ENCODE data around the gene EVI5. TPM values are rescaled to one million over a fixed set of nuclear protein-coding genes. Genes with fewer than 3 reads are reported as not detected.

Gene EVI5
- total and polyA plus RNA-seq, 2 experiments from 2014 or later = 24.9 to 29.0 TPM

DNA sequence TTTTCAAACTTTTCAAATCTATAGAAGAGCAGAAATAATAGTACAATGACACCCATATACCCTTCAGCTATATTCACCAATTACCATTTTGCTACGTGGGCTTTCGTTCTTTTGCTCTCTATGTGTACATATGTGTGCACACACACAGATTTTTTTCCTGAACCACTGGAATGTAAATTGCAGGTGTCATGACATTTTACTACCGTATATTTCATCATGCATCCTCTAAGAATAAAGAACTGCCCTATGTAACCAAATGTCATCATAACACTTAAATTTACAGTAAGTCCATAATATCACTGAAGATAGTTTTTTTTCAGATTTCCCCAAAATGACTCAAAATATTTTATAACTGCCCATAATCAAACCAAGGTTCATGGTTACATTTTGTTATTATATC lies 209.8 kb downstream of the EVI5 start:
- no peak for DNase-seq (ENCODE audit: low spot score)
- TF ChIP-seq EZH2 (IDR thresholded peaks at IDR 0.05; ENCODE audit: borderline replicate concordance) (no peak), EZH2phosphoT487 (IDR thresholded peaks at IDR 0.05; ENCODE audit: low read depth, severe bottlenecking, unreplicated experiment) (no peak)
- TF ChIP-seq, protein P1, sequence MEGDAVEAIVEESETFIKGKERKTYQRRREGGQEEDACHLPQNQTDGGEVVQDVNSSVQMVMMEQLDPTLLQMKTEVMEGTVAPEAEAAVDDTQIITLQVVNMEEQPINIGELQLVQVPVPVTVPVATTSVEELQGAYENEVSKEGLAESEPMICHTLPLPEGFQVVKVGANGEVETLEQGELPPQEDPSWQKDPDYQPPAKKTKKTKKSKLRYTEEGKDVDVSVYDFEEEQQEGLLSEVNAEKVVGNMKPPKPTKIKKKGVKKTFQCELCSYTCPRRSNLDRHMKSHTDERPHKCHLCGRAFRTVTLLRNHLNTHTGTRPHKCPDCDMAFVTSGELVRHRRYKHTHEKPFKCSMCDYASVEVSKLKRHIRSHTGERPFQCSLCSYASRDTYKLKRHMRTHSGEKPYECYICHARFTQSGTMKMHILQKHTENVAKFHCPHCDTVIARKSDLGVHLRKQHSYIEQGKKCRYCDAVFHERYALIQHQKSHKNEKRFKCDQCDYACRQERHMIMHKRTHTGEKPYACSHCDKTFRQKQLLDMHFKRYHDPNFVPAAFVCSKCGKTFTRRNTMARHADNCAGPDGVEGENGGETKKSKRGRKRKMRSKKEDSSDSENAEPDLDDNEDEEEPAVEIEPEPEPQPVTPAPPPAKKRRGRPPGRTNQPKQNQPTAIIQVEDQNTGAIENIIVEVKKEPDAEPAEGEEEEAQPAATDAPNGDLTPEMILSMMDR (IDR thresholded peaks at IDR 0.05; ENCODE audit: poor library complexity) = no peak
- no peak overlapping the region for H3K4me3 ChIP-seq
- H2AFZ ChIP-seq = no peak overlapping the region
- H3K36me3 ChIP-seq (replicated peaks; ENCODE audit: insufficient read depth, low read depth) = no peaks in the 10 kb centered on the region
- H3K27me3 ChIP-seq = no peaks in the 10 kb centered on the region
- H3K79me2 ChIP-seq = no peaks in the 10 kb centered on the region
- H3K27ac ChIP-seq = no peak overlapping the region
- no peaks in the 10 kb centered on the region for H4K20me1 ChIP-seq (ENCODE audit: insufficient read depth, poor library complexity, severe bottlenecking)
- no peaks in the 10 kb centered on the region for H3K9me3 ChIP-seq (ENCODE audit: low read depth)
- 87% methylated on average over 3 of the region's 3 CpGs for WGBS (ENCODE audit: low lambda C conversion rate, missing lambda C conversion rate)
- H3K9me2 ChIP-seq (replicated peaks; ENCODE audit: insufficient read depth) = no peaks in the 10 kb centered on the region
- no peaks in the 10 kb centered on the region for H3K4me1 ChIP-seq (ENCODE audit: insufficient read depth)
- H3K4me2 ChIP-seq = no peak overlapping the region

DNA sequence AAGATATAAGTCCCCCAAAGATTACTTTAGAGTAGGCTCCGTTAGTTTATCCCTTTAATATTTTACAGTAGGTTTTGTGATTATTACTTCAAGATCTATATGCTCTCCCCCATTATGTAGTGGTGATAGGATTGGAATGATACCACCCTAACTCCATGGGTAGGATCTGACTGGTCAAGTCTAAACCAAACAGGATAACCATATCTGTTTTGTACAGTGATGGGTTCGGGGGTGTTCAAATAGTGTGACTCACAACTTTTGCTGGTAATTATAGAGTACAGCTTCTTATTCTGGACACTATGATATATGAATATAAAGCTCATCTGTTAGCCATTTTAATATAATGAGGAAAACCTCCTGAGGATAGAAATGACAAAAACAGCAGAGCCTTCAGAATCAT lies 212.4 kb downstream of the EVI5 start:
- H3K36me3 ChIP-seq (replicated peaks; ENCODE audit: insufficient read depth, low read depth) = no peaks in the 10 kb centered on the region

DNA sequence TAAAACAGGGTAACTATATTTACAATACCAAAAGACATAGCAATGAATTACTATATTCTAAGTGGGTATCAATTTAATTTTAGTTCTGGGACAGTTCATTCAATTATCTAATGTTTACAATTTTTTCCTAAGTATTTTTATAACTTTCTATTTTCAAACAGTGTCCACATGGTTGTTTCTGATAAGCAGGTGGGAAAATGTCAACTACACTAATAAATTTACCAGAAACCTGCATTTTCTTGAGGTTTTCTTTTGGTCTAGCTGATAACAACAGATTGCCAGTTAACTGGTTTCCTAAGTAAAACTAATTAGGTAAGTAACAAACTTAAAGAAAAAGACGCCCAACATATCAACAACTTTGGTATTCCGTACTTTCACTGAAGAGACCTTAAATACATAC lies 213.3 kb downstream of the EVI5 start:
- 93% methylated on average over 2 of the region's 2 CpGs for WGBS (ENCODE audit: low lambda C conversion rate, missing lambda C conversion rate)
- H2AFZ ChIP-seq = no peak overlapping the region
- H3K4me2 ChIP-seq = no peak overlapping the region
- H3K9me3 ChIP-seq (ENCODE audit: low read depth) = no peaks in the 10 kb centered on the region
- TF ChIP-seq EZH2 (IDR thresholded peaks at IDR 0.05; ENCODE audit: borderline replicate concordance) = no peak
- TF ChIP-seq, protein P1 (IDR thresholded peaks at IDR 0.05; ENCODE audit: poor library complexity) = no peak
- no peak for TF ChIP-seq EZH2phosphoT487 (IDR thresholded peaks at IDR 0.05; ENCODE audit: low read depth, severe bottlenecking, unreplicated experiment)
- no peaks in the 10 kb centered on the region for H4K20me1 ChIP-seq (ENCODE audit: insufficient read depth, poor library complexity, severe bottlenecking)
- no peak overlapping the region for H3K4me3 ChIP-seq
- H3K36me3 ChIP-seq (replicated peaks; ENCODE audit: insufficient read depth, low read depth) = no peaks in the 10 kb centered on the region
- H3K79me2 ChIP-seq = no peaks in the 10 kb centered on the region
- H3K27ac ChIP-seq = no peak overlapping the region
- no peaks in the 10 kb centered on the region for H3K27me3 ChIP-seq
- DNase-seq (ENCODE audit: low spot score) = no peak
- no peaks in the 10 kb centered on the region for H3K4me1 ChIP-seq (ENCODE audit: insufficient read depth)
- no peaks in the 10 kb centered on the region for H3K9me2 ChIP-seq (replicated peaks; ENCODE audit: insufficient read depth)

More for the DNA sequence above, 212.4 kb downstream of the EVI5 start:
- Histone ChIP-seq H3K4me2 (no peak overlapping the region), H3K27me3 (no peaks in the 10 kb centered on the region), H2AFZ (no peak overlapping the region), H3K4me3 (no peak overlapping the region), H3K79me2 (no peaks in the 10 kb centered on the region), H3K9me3 (ENCODE audit: low read depth) (no peaks in the 10 kb centered on the region), H4K20me1 (ENCODE audit: insufficient read depth, poor library complexity, severe bottlenecking) (no peaks in the 10 kb centered on the region), H3K9me2 (replicated peaks; ENCODE audit: insufficient read depth) (no peaks in the 10 kb centered on the region), H3K27ac (no peak overlapping the region), H3K4me1 (ENCODE audit: insufficient read depth) (no peaks in the 10 kb centered on the region)
- WGBS (ENCODE audit: low lambda C conversion rate, missing lambda C conversion rate) = 48% methylated on average over 2 of the region's 2 CpGs
- DNase-seq (ENCODE audit: low spot score) = no peak
- TF ChIP-seq, protein P1 (IDR thresholded peaks at IDR 0.05; ENCODE audit: poor library complexity) = no peak
- TF ChIP-seq EZH2 (IDR thresholded peaks at IDR 0.05; ENCODE audit: borderline replicate concordance) (no peak), EZH2phosphoT487 (IDR thresholded peaks at IDR 0.05; ENCODE audit: low read depth, severe bottlenecking, unreplicated experiment) (no peak)

All from hepatocyte (in vitro differentiated cells).